HG03039 (cell line): ENCODE measurements around the gene PLAC1.

Source experiments
- ATAC-seq: cut with Tn5 transposase; IDR thresholded peaks from one replicate; pipeline ENCODE4 v1.9.1; 2021; ENCODE audit warnings: mild to moderate bottlenecking, moderate library complexity; ENCODE audit not compliant: unreplicated experiment

PLAC1 gene

DNA sequence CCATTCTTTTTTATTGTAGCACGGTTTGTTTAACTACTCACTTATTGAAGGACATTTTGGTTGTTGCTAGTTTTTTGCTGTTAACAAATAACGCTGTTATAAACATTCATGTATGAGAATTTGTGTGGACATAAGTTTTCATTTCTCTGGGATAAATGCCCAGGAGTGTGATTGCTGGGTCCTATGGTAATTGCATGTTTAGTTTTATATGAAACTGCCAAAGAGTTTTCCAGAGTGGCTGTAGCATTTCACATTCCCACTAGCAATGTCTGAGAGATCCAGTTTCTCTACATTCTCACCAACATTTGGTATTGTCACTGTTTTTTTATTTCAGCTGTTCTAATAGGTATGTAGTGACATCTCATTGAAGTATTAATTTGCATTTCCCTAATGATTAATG, 66.8 kb downstream of the PLAC1 start:
- no peak for ATAC-seq

DNA sequence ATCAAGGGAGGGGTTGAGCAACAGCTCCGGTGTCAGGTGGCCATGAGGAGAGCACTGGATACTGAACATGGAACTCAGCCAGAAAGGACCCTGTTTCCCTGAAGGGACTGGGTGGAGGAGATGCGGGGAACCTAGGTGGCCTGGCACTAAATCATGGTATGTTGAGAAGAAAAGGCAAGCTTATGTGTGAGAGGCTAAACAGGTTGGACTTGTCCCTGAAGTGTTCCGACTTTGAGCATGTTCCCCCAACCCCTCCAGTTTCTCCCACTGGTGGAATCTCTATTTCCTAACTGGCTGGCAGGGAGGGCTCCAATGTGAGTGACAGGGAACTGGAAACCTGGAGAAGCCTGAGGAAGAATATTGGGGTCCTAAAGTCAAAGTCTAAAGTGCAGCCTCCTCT, 69.5 kb downstream of the PLAC1 start:
- ATAC-seq, result no peak

DNA sequence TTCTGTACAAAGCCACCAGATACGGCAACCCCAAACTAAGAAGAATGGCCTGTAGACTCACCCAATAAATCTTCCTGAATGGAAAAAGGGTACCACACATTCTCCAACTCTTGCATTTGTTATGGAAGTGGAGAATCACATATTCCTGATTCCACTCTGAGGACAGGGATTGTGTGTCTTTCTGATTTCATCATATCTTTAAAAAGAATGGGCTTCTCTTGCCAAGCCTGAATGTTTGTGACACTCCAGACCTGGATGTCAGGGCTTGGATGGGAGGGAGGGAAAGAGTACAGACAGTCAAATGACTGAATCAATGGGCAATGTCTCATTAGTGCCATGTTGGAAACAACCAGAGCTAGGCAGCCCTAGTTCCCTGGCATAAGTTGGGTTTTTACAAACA, 77.4 kb downstream of the PLAC1 start:
- no peak for ATAC-seq

DNA sequence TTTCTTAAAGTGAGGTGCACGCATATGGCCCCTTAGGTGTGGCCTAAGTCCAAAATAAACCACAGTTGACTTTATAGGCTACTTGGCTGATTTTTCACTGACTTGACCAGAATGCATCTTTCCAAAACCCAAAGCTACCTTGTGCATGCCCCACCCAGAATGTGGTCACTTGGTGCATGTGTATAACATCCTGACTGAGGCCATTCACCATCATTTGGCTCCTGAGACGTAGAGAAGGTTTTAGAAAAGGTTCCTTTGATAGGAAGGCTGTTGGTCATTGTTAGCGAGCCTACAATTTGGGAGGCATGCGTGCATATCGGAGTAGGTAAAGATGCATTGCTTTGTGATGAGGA, 84.6 kb downstream of the PLAC1 start:
- ATAC-seq, result no peak

DNA sequence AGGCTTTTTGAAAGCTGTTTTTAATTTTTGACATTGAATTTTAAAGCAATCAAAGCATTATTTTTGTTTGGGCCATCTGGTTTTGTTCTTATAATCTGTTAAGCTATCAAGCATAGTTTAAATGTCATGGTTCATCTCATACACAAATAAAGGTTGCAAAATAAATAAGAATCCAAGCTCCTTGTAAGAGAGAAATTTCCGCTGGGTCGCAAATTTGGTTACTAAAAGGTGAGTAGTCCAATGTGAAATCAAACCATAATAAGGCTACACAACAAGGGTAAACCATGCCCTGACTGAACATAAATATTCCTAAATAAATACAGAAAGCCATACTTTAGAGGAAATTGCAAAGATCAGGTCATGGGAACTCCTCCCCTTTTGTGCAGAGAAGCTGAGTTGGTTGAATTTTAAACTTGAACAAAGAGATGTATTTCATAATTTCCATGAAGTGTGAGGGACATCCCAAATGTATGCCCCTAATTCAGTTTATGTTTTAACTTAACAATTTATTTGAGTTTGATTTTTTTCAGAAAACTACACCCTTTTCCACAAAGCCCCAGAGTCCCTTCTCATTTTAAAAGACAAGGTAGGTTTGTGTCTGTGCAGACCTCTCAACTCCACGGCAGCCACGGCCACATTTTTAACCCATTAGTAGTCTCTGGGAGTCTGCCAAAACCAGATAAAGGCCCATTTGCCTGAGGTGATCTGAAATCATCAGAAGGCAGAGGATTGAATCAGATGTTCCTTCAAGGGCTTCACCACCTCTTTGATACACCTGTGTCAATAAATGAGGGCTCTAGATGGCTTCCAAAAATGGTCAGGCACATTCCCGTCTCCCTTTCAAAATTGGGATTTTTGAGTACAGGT, 85.2 kb downstream of the PLAC1 start:
- ATAC-seq, result no peak

DNA sequence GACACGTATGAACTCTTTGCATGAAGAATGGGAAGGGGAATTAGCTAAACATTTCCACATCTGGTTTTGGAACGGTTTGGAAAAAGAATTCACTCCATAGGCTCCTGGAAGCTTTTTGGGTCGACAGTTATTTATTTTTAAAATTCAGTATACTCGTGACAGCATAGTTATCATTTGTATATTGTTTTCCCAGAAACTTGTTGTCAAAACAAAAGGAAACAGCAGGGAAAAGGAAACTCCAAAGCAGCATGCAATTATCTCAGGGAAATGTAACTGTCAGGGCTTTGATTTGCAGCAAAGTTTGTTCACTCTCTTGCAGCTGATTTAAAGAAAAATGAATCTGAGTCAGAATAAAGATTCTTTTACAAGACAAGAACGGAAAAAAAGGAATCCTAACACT, 86.5 kb downstream of the PLAC1 start:
- no peak for ATAC-seq

DNA sequence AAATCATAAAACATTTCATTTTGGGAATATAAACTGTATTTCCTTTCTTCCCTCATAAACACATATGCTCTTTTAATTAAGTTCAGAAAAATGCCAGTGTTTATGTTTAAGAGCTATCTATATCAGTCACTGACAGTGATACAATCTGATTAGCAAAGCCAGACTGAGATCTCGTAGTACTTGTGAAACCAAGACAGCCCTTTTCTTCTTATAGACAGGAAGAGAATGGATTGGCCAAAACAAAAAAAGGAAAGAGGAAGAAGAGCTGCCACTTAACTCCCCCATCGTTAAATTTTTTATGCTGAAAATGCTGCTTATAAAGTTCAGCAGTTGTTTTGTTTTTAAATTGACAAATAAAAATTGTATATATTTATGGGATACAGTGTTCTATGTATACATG, 87.4 kb downstream of the PLAC1 start:
- no peak for ATAC-seq

DNA sequence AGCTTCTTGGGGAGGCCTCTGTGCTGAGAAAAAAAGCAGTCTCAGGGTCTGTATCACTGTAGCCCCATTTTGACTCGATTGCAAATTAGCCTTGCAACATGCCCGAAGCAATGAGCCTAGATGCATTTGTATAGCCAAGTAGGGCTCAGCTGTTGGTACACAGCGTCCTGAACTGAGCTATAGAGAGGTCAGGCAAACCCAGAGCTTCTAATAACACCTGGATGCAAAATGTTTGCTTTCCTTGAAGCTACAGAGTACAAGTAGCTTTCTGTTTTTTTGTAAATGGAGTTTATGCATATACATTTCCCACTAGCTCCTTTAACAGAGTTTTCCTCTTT, 87.8 kb downstream of the PLAC1 start:
- ATAC-seq, result no peak

DNA sequence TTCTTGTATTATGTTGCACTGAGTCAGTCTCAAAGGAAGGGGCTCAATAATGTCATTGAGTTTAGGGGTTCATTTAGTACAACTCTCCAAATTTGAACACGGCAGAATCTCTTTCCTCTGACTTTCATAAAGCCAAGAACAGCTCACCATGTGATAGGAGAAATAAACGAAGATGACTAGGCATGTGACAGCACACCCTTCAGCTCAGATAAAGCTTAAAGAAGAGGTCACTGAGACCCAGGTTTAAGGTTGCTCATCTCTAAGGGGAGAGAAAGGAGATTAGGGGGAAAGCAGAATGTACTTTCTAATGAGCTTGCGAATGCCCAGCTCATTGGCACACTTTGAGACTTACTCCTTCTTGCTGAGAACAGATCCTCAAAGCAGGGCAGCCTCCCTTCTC, 89.0 kb downstream of the PLAC1 start:
- ATAC-seq, result no peak

DNA sequence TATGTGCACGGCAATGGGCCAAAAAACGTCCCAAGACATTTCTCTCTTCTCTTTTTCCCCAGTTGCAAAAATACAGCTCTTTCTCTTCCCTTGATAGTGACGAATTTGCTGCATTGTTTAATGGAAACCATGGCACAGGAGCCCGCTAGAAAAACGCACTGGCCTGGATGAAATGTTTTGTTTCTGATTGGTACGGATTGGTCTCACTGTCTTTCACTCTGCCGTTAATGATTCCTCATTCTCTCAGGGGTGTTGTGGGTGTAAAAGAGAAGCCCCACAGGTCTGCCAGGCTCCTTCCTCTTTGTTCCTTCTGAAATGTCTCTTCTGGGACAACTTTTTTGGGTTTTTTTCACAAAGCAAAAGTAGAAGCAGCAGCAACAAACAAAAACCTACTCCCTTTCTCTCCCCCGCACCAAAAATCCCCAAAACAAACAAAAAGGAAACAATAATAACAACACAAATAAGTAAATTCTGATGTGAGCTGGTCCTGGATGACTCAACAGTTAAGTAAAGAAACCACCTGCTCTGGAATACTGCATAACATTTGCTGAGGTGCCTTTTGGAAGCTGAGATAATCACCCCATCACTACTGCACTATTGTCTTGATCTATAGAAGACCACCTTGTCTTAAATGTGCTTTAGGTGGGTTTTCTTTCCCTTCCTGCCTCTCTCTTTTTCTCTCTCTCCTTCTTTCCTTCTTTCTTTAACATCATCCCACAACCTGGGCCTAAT, 89.8 kb downstream of the PLAC1 start:
- no peak for ATAC-seq

DNA sequence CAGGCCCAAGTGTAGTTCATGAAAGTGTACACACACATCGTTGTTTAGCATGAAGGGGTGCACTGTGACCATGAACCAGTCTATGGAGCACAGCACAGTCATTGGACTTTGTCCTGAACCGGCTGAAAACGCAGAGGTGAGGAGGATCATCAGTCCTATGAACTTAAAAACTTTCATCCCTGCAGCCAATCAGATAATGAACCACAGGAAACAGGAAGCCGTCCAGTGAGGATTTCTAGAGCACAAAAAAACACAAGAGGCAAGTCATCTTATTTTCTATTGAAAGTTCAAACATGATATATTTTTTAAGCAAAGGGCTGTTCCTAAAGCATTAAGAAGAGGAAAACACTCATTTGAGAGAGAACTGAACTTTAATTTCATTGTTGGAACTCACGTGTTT, 91.8 kb downstream of the PLAC1 start:
- no peak for ATAC-seq

DNA sequence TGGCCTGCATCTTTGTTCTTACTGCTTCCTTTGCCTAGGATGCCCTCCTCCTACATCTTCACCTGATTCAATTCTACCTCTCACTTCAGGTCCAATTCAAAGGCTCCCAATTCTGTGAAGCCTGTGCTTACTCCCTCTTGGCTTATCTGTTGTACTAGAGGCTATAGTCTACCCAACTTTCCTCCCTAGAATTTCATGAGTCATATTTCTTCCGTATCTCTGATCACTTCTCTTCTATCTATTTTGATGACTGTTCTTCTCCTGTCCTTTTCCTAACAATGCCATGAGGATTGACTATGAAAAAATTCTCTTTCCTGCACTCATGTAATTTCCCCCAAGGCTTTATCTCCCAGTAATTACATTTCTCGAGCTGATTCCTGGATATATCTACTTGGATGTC, 96.3 kb downstream of the PLAC1 start:
- no peak for ATAC-seq

DNA sequence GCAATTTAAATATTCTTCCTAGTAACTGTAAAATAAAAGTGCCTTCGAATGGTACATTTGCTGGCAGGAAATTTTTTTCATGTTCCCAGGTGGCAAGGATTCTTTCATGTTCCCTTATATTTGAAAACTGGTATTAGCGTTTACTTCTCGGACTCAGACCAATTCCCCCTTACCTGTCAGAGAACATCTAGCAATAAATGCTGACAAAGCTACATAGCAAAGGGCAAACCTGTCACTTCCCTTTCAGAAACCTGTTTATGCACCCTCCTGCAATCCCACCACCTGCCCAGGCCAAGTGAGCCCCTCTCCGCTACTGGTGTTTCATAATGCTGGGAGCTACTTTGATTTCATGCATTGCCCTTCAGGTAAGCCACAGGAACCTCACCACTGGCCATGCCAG, 100.1 kb downstream of the PLAC1 start:
- no peak for ATAC-seq

DNA sequence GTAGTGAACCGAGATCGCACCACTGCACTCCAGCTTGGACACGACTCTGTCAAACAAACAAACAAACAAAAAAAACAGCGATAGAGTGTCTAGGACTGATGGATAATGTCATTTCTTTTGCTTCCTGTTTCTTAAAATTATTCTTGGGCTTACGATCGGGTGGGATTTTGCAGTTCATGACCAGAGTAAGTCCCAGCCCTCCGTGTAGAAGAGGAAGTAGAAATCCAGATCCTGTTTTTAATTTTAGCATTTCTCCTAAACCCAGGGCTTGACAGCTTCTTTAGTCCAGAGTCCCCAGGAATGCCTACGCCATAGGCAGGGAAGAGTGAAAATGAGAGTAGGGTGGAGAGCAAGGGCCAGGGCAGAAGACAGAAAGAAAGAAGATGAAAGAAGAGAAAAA, 104.0 kb downstream of the PLAC1 start:
- no peak for ATAC-seq

DNA sequence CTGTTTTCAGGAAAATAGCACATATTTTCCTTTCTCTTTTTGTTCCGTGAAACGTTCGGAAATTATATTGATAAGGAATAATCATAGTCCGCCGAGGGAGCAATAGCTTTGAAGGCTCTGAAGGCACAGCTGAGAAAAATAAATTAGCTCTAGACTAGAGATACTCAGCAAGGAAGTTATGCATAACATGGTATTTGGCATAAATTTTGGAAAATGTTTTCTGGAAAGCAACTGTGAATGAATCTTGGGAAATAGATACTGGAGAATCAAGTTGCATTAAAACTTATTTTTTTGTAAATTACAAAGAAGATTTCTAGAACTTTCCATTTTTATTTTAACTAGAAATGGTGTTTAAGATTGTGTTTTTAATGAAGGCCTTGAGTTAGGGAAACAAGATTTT, 105.9 kb downstream of the PLAC1 start:
- ATAC-seq, result no peak

DNA sequence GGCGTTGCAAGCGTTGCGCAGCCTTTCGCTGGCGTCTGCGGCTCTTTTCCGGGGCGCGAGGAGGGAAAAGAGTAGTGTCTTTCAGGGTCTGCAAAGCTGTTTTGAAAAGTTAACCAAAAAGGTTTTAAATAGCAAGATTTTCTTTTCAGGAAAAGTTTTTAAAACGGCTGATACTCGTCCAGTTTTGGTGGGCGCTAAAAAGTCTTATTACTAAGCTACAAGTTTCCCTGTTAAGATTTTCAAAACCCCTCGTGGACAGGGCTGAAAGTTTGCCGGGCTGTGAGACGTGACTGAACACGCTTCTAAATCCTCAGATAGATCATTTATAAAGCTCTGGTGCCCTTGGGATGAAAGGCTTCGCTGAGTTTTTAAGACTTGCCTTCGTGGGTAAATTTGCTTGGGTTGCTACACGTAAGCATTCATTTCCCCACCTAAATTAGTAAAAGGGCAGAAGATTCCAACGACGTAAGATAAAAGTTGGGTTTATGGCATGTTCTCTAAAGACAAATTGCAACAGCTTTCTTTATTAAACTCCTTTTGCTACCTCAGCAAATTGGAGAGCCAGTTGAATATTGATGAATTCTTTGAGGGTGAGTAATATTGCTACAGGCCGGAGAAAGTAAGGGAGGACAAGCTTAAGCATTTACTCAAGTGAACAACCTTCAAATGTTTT, 106.8 kb downstream of the PLAC1 start:
- no peak for ATAC-seq

DNA sequence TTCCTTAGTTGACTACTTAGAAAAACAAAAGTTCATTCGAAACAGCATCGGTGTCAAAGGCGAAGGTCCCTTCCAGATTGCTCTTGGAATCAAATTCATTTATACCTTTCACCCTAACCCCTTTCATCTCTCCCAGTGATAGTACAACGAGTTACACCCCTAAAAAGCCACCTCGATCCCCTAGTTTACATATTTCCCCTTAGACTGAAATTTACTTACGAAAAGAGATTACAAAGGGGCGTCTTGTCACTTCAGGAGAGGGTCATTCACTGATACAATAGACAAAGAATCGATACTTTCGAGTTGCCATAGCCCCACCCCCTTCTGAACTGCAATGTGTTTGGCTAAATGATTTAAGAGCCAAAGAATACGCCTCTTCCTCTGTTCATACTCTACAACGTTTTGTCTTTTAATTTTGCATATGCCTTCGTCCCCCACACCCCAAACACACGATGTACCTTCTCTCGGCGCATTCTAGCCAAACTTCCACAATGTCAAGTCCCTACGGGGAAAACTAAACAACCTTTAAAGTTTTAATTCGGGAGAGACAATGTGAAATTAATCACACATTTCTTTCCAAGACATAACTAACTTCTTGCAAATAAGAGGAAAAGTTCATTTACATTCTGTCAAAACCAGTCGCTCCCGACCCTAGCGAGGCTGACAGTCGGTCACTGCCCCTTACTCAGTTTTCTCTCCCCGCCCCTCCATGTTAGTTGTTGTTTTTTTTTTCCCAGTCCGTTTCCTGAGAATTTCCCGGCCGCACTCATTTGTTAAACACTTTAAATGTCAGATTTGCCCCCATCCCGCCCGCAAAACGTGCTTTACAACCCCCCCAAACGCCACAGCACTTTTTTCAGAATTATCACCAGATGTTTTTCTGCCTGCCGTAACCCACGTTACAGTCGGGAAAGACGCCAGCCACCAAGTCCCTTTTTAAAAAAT, 109.7 kb downstream of the PLAC1 start:
- no peak for ATAC-seq

DNA sequence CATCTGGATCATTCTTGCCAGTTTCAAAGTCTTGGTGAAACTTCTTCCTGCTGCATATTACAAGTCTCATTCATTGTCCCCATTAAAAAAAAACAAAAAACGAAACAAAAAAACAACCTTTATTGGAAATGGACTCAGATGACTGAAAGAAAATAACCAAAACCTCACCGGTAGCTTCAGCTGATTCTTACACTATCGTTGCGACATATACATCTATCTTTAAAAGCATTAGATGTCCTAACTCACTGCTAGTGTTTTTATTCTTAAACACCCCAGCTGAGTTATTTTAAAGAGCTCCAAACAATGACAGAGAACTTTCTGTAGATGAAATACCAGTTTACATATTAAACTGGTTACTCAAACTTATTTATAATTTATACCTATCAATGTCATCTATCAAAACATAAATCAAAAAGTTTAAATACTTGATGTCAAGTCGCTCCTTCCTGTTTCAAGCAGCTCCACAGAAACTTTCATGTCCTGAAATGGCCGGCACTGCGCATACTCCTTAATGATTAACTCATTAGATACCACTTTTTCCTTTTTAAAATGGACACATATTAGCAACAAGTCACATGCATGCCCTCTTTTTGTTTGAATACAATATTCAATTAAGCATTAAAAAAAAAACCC, 111.1 kb downstream of the PLAC1 start:
- no peak for ATAC-seq

DNA sequence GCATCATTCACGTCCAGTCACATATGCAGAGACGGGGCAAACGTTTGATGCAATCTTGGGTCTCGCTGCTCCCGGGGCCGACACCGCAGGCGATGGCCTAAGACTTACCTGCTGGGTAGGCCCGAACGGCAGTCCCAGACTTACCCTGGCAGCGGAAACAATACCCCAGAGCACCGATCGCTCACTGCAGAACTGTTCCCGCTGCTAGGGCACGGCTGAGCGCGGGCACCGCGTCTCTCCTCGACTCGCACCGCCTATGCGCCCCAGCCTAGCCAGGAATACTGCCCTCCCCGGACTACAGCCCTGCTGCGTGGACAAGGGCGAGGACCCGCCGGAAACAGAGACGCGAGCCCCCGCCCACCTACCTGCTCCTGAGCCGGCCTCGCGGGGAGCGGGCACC, 112.1 kb downstream of the PLAC1 start:
- no peak for ATAC-seq

DNA sequence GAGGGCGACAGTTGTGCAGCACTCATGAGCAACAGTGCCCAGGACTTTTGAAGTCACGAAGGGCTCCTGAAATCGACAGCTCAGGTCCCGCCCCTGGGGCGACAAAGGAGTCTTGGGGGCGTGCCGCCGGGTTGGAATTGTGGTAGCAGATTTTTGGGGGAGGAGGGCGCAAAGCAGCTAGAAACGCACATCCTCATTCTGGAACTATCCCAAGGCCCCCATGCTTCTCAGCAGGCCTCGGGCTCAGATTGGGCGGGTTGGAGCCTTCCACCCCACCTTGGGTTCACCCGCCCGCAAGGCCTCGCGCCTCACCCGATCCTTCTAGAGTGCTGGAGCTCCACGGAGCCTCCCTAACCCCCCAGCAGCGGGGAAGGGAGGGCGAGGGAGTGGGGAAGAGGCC, 112.8 kb downstream of the PLAC1 start:
- no peak for ATAC-seq
